Endothelial cell of umbilical vein (primary cell): Measurements from ENCODE around the gene NRF1. TPM values are rescaled to one million over a fixed set of nuclear protein-coding genes. Genes with fewer than 3 reads are reported as not detected.
A peak's percentile ranks its signal among the peaks of the same experiment; 100 is the strongest.

Experiments used
- BruUV-seq: library from RNA; stranded (reverse); fragments of 400-500 nt; replicated peaks from 2 replicates; lab custom pipeline; 2021; lab: Mats Ljungman, UMichigan
- CTCF ChIA-PET: fragments of 300-600, 350-600 bp; sonication (Branson Sonifier 250); formaldehyde crosslinking; loops from one replicate; lab custom pipeline; 2021; ENCODE audit warnings: antibody characterized with exemption, inconsistent platforms; lab: Charles Lee
- POLR2A ChIA-PET: fragments of 300-600, 350-600 bp; sonication (Branson Sonifier 250); formaldehyde crosslinking; loops from one replicate; lab custom pipeline; 2021; ENCODE audit warnings: antibody characterized with exemption, inconsistent platforms; lab: Charles Lee
- DNase-seq: peaks from one replicate; pipeline ENCODE4 v3.0.0-alpha.2; 2011; ENCODE audit warnings: low read depth, low spot score
- FAIRE-seq: peaks from 2 replicates; lab custom pipeline; 2011; peaks lifted over from hg19 to GRCh38; lab: Jason Lieb, UNC
- H2AFZ ChIP-seq: 2 replicates; pipeline ENCODE4 v1.6.0; 2012; ENCODE audit warnings: low read depth, low read length, control low read depth, inconsistent platforms
- H3K27ac ChIP-seq: 2 replicates; pipeline ENCODE4 v1.5.1; 2011; ENCODE audit warnings: low read depth, mild to moderate bottlenecking, control low read depth, low read length, moderate library complexity; ENCODE audit not compliant: insufficient read depth
- H3K27me3 ChIP-seq, 2 experiments: 2 replicates each; pipeline versions ENCODE4 v1.6.0 to v1.6.1; 2011; ENCODE audit warnings: low read length in 2 of 2, mixed read lengths in 1 of 2; ENCODE audit not compliant: control insufficient read depth in 2 of 2, insufficient read depth in 2 of 2
- H3K36me3 ChIP-seq, 2 experiments: 2 replicates in 1 of 2; 3 replicates in 1 of 2; pipeline ENCODE4 v1.5.1; 2011; ENCODE audit warnings: low read length in 2 of 2, mild to moderate bottlenecking in 1 of 2, moderate library complexity in 1 of 2; ENCODE audit not compliant: control insufficient read depth in 2 of 2, insufficient read depth in 2 of 2; ENCODE audit errors: extremely low read depth in 1 of 2
- H3K4me1 ChIP-seq: 3 replicates; pipeline ENCODE4 v1.5.1; 2011; ENCODE audit warnings: mild to moderate bottlenecking, low read length; ENCODE audit not compliant: control insufficient read depth, insufficient read depth; ENCODE audit errors: extremely low read depth
- H3K4me2 ChIP-seq: 2 replicates; pipeline ENCODE4 v1.6.1; 2011; ENCODE audit warnings: low read length, control low read depth, mixed read lengths; ENCODE audit not compliant: insufficient read depth
- H3K4me3 ChIP-seq, 3 experiments: fragments of 200-600 bp in 1 of 3; sonication (generic), shearing (Covaris generic) in 1 of 3; replicated peaks in 1 of 3; 2 replicates each; pipeline ENCODE4 v1.5.1; 2011 to 2016; ENCODE audit warnings: control low read depth in 3 of 3, low read length in 3 of 3, mild to moderate bottlenecking in 2 of 3, inconsistent platforms in 1 of 3, low read depth in 1 of 3, moderate library complexity in 1 of 3; ENCODE audit not compliant: insufficient read depth in 1 of 3
- H3K79me2 ChIP-seq: 2 replicates; pipeline ENCODE4 v1.6.0; 2012; ENCODE audit warnings: low read length, inconsistent platforms; ENCODE audit not compliant: control insufficient read depth, insufficient read depth
- H3K9ac ChIP-seq: replicated peaks from 2 replicates; pipeline ENCODE3; 2011; ENCODE audit warnings: low read length, control low read depth; ENCODE audit not compliant: insufficient read depth; ENCODE audit errors: extremely low read depth
- H3K9me1 ChIP-seq: replicated peaks from 3 replicates; pipeline ENCODE4 v1.6.0; 2011; ENCODE audit warnings: mild to moderate bottlenecking, low read length; ENCODE audit not compliant: control insufficient read depth, insufficient read depth; ENCODE audit errors: extremely low read depth
- H3K9me3 ChIP-seq: replicated peaks from 2 replicates; pipeline ENCODE4 v1.5.1; 2012; ENCODE audit warnings: low read length, inconsistent platforms; ENCODE audit not compliant: control insufficient read depth, insufficient read depth
- H4K20me1 ChIP-seq: replicated peaks from 2 replicates; pipeline ENCODE3; 2011; ENCODE audit warnings: mild to moderate bottlenecking, low read length; ENCODE audit not compliant: control insufficient read depth, insufficient read depth; ENCODE audit errors: extremely low read depth
- FOS ChIP-seq: IDR thresholded peaks from 2 replicates; pipeline ENCODE4 v1.6.1; 2011; ENCODE audit warnings: mild to moderate bottlenecking, low read length, moderate library complexity, borderline replicate concordance; ENCODE audit not compliant: insufficient read depth
- GATA2 ChIP-seq: IDR thresholded peaks from 2 replicates; pipeline ENCODE4 v1.7.0; 2011; ENCODE audit warnings: low read depth, mild to moderate bottlenecking, moderate library complexity, mixed read lengths, low read length; ENCODE audit not compliant: insufficient read length, insufficient read depth
- JUN ChIP-seq: IDR thresholded peaks from 2 replicates; pipeline ENCODE4 v1.6.1; 2011; ENCODE audit warnings: borderline replicate concordance, low read depth; ENCODE audit not compliant: insufficient read length, insufficient read depth
- MYC ChIP-seq: IDR thresholded peaks from one replicate; pipeline ENCODE4 v1.6.1; 2011; ENCODE audit warnings: mild to moderate bottlenecking, low read depth, low read length
- dilution Hi-C: fragments of 300-500 bp; cut with MboI; formaldehyde crosslinking; loops from one replicate; pipeline ENCODE4 v1.15.0; 2019; ENCODE audit warnings: low sequenced_read_pairs; ENCODE audit not compliant: extremely low pct_ligation_motif_present
- intact Hi-C: fragments of 100-400 bp; cut with micrococcal nuclease; formaldehyde crosslinking; loops from one replicate; pipeline ENCODE4 v1.10.0; 2022
- polyA plus RNA-seq, 4 experiments: library from polyadenylated mRNA; depleted of rRNA in 3 of 4; stranded (reverse) in 3 of 4; unstranded in 1 of 4; fragments of >200 nt; gene quantifications; 2 replicates each; pipeline versions ENCODE4 v1.2.1 to v1.2.3, GENCODE V29; 2011 to 2012; ENCODE audit warnings: missing spikeins in 1 of 4
- total RNA-seq: library from RNA; stranded (reverse); gene quantifications from 2 replicates; pipeline ENCODE4 v1.2.3, GENCODE V29; 2021
- TF ChIP-seq, protein P1 (sequence below): IDR thresholded peaks from 2 replicates; pipeline ENCODE4 v1.6.1; 2011; ENCODE audit not compliant: insufficient read depth, insufficient read length

The NRF1 gene
- total and polyA plus RNA-seq, 2 donors (not counting 3 experiments of a cell fraction or from before 2014, with no cell fraction given), result 14.6 to 20.3 TPM

DNA sequence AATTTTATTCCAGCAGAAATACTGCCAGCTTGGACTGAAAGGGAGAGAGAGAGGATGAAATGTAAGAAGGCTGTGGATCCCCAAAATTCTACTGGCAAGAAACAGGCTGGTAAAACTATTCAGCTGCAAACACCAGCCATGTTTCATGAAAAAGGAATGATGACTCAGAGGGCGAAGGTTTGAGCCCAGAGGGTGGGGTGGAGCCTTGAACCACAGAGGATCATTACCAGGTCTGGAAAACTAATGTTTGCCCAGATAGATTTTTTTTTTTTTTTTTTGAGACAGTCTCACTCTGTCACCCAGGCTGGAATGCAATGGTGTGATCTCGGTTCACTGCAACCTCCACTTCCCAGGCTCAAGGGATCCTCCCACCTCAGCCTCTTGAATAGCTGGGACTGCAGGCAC lies 41.7 kb upstream of the NRF1 start:
- H3K9ac ChIP-seq, result no peak overlapping the region
- BruUV-seq, result no TSS peak
- no peak overlapping the region for H3K27ac ChIP-seq
- no peaks in the 10 kb centered on the region for H3K79me2 ChIP-seq
- no peak for DNase-seq
- no peak for TF ChIP-seq GATA2
- no peak for TF ChIP-seq FOS
- no peak for TF ChIP-seq MYC
- TF ChIP-seq JUN, result no peak
- TF ChIP-seq, protein P1, sequence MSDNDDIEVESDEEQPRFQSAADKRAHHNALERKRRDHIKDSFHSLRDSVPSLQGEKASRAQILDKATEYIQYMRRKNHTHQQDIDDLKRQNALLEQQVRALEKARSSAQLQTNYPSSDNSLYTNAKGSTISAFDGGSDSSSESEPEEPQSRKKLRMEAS, result no peak
- no peaks in the 10 kb centered on the region for H3K9me1 ChIP-seq
- intact Hi-C loops, result no loop called here
- ChIA-PET CTCF (no interaction called here), POLR2A (no interaction called here)
- H3K4me1 ChIP-seq, result peaks cover 7% of the 10 kb centered on the region
- peaks cover 0 to 2% of the 10 kb centered on the region in 2 experiments for H3K27me3 ChIP-seq
- H3K4me3 ChIP-seq, result no peak overlapping the region
- no peaks in the 10 kb centered on the region for H3K36me3 ChIP-seq
- no peak overlapping the region for H3K4me2 ChIP-seq
- no peaks in the 10 kb centered on the region for H3K9me3 ChIP-seq
- no peak overlapping the region for H2AFZ ChIP-seq
- H4K20me1 ChIP-seq, result no peaks in the 10 kb centered on the region
- dilution Hi-C loops, result no loop called here
- FAIRE-seq, result peak; percentile 43

DNA sequence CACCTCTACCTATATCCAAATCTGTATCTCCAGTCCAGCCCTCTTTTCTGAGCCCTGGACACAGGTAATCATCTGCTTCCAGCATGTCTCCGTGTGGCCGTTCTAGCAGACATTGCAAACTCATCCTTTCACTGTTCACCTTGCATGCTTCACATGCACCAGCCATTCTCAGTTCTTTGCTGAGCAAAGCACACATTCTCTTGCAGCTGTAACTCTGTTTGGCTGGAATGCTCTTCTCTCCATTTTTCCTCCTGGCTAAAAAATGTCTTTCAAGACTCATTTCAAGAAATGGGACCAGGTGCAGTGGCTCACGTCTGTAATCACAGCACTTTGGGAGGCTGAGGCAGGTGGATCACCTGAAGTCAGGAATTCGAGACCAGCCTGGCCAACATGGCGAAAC lies 40.3 kb upstream of the NRF1 start:
- dilution Hi-C loops, result no loop called here
- DNase-seq (no peak), FAIRE-seq (no peak)
- TF ChIP-seq, protein P1, result no peak
- H3K4me1 ChIP-seq, result peaks cover 8% of the 10 kb centered on the region
- H3K36me3 ChIP-seq, result no peaks in the 10 kb centered on the region
- ChIA-PET CTCF (interaction anchor here (0.5 kb wide), 1 partner anchor 30 kb away, joined by 5 read pairs; no protein-coding TSS in a partner anchor), POLR2A (no interaction called here)
- no peak overlapping the region for H2AFZ ChIP-seq
- intact Hi-C loops, result no loop called here
- BruUV-seq, result no TSS peak
- no peaks in the 10 kb centered on the region for H3K9me3 ChIP-seq
- no peak overlapping the region for H3K27ac ChIP-seq
- no peak overlapping the region for H3K4me2 ChIP-seq
- H3K79me2 ChIP-seq, result no peaks in the 10 kb centered on the region
- no peaks in the 10 kb centered on the region for H3K9me1 ChIP-seq
- no peaks in the 10 kb centered on the region for H3K27me3 ChIP-seq
- no peak overlapping the region for H3K4me3 ChIP-seq
- H4K20me1 ChIP-seq, result no peaks in the 10 kb centered on the region
- no peak overlapping the region for H3K9ac ChIP-seq
